Thoracic aorta (tissue), 2 donors: ENCODE results near the gene S100A2. TPM values are rescaled to one million over a fixed set of nuclear protein-coding genes. Genes with fewer than 3 reads are reported as not detected.
"Not testable (repeated sequence)": the region's sequence is repeated elsewhere in the genome, so short reads cannot be mapped to it uniquely, and the experiment has no call there.

Experiments used
- ATAC-seq: fragments of 150-250 bp; one replicate; pipeline ENCODE4 v1.8.0; 2017; ENCODE audit warnings: low read depth; ENCODE audit not compliant: insufficient number of reproducible peaks, low FRiP score
- DNase-seq: peaks from one replicate; pipeline ENCODE4 v3.0.0-alpha.2; 2020; ENCODE audit warnings: low spot score
- H3K27ac ChIP-seq, 2 donors: fragments of 200-600 bp; sonication (generic); 1 replicate in 1 of 2; 2 replicates in 1 of 2; pipeline ENCODE4 v1.5.1; 2016; ENCODE audit warnings: mild to moderate bottlenecking in 2 of 2, moderate library complexity in 2 of 2
- H3K27me3 ChIP-seq: fragments of 200-600 bp; sonication (generic); replicated peaks from 2 replicates; pipeline ENCODE4 v1.6.0; 2016; ENCODE audit warnings: mild to moderate bottlenecking; ENCODE audit not compliant: insufficient read depth
- H3K36me3 ChIP-seq: fragments of 200-600 bp; sonication (generic); one replicate; pipeline ENCODE4 v1.5.1; 2016
- H3K4me1 ChIP-seq, 2 donors: fragments of 200-600 bp; sonication (generic); 1 replicate in 1 of 2; 2 replicates in 1 of 2; pipeline versions ENCODE4 v1.5.1 to v1.6.0; 2016; ENCODE audit warnings: low read depth in 2 of 2, mild to moderate bottlenecking in 1 of 2; ENCODE audit not compliant: control insufficient read depth in 1 of 2
- H3K4me3 ChIP-seq: fragments of 200-600 bp; sonication (generic); 2 replicates; pipeline ENCODE4 v1.5.1; 2016; ENCODE audit warnings: mild to moderate bottlenecking
- H3K9me3 ChIP-seq: fragments of 200-600 bp; sonication (generic); 2 replicates; pipeline ENCODE4 v1.5.1; 2016
- total RNA-seq, 2 donors: library from RNA; depleted of rRNA; stranded (reverse); fragments of >200 nt; gene quantifications; one replicate each; pipeline versions ENCODE4 v1.1.0 to v1.2.3, GENCODE V29; 2016
- TF ChIP-seq, protein P1 (sequence below): fragments of 200-600 bp; sonication (generic); IDR thresholded peaks from one replicate; pipeline ENCODE4 v1.5.1; 2019; ENCODE audit warnings: antibody characterized with exemption

S100A2 gene
- total RNA-seq, 2 donors from 2014 or later, result 1.1 to 2.9 TPM

GRCh38 chr1:153526132-153526543 is 39.5 kb downstream of the S100A2 start:
- TF ChIP-seq, protein P1, sequence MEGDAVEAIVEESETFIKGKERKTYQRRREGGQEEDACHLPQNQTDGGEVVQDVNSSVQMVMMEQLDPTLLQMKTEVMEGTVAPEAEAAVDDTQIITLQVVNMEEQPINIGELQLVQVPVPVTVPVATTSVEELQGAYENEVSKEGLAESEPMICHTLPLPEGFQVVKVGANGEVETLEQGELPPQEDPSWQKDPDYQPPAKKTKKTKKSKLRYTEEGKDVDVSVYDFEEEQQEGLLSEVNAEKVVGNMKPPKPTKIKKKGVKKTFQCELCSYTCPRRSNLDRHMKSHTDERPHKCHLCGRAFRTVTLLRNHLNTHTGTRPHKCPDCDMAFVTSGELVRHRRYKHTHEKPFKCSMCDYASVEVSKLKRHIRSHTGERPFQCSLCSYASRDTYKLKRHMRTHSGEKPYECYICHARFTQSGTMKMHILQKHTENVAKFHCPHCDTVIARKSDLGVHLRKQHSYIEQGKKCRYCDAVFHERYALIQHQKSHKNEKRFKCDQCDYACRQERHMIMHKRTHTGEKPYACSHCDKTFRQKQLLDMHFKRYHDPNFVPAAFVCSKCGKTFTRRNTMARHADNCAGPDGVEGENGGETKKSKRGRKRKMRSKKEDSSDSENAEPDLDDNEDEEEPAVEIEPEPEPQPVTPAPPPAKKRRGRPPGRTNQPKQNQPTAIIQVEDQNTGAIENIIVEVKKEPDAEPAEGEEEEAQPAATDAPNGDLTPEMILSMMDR, result no peak
- Histone ChIP-seq H3K4me1 (peaks cover 7 to 21% of the 10 kb centered on the region in 2 donors), H3K27ac (no peak overlapping the region), H3K4me3 (no peak overlapping the region), H3K9me3 (no peaks in the 10 kb centered on the region), H3K36me3 (no peaks in the 10 kb centered on the region), H3K27me3 (no peaks in the 10 kb centered on the region)
- no peak for ATAC-seq
- no peak for DNase-seq

DNA sequence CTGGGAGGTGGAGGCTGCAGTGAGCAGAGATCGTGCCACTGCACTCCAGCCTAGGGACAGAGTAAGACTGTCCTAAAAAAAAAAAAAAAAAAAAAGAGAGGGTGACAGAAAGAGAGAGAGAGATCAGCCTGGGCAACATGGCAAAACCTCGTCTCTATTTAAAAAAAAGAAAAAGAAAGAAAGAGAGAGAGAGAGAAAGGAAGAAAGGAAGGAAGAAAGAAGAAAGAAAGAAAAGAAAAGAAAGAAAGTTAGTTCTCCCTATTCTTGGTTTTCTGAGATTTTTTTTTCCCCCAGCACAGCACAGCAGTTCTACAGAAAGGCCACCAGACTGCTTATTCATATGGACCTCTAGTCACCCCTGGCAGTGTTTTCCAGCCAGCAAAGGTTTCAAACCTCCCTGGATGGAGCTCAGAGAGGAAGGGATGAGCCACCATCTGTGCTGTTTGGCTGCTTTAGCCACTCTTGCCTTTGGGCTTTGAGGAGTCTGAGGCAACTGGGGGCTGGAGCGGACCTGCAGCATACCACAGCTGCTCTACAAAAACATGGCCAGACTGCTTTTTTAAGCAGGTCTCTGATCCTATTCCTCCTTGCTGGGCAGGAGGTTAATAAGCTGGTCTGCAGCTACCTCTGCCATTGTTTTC is 40.4 kb downstream of the S100A2 start:
- TF ChIP-seq, protein P1, result no peak
- H3K4me1 ChIP-seq, result peaks cover 7 to 15% of the 10 kb centered on the region in 2 donors
- DNase-seq (no peak), ATAC-seq (no peak)
- H3K9me3 ChIP-seq, result no peaks in the 10 kb centered on the region
- H3K27ac ChIP-seq, result peak overlapping the region in 1 of 2 donors; percentile 57
- H3K27me3 ChIP-seq, result no peaks in the 10 kb centered on the region
- H3K36me3 ChIP-seq, result no peaks in the 10 kb centered on the region
- H3K4me3 ChIP-seq, result no peak overlapping the region

GRCh38 chr1:153522353-153523048 is 43.1 kb downstream of the S100A2 start:
- not testable (repeated sequence) for H3K36me3 ChIP-seq, H3K27me3 ChIP-seq, H3K9me3 ChIP-seq, DNase-seq, ATAC-seq, H3K4me3 ChIP-seq, H3K27ac ChIP-seq
- peaks cover 11 to 21% of the 10 kb centered on the region in 2 donors for H3K4me1 ChIP-seq

DNA sequence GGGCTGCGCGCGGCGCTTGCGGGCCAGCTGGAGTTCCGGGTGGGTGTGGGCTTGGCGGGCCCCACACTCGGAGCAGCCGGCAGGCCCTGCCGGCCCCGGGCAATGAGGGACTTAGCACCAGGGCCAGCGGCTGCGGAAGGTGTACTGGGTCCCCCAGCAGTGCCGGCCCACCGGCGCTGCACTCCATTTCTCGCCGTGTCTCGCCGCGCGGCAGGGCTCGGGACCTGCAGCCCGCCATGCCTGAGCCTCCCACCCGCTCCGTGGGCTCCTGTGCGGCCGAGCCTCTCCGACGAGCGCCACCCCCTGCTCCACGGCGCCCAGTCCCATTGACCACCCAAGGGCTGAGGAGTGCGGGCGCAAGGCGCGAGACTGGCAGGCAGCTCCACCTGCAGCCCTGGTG is 43.8 kb downstream of the S100A2 start:
- DNase-seq, H3K36me3 ChIP-seq, H3K27ac ChIP-seq, H3K4me3 ChIP-seq, ATAC-seq, H3K27me3 ChIP-seq, H3K9me3 ChIP-seq: not testable (repeated sequence)
- peaks cover 11 to 14% of the 10 kb centered on the region in 2 donors for H3K4me1 ChIP-seq

DNA sequence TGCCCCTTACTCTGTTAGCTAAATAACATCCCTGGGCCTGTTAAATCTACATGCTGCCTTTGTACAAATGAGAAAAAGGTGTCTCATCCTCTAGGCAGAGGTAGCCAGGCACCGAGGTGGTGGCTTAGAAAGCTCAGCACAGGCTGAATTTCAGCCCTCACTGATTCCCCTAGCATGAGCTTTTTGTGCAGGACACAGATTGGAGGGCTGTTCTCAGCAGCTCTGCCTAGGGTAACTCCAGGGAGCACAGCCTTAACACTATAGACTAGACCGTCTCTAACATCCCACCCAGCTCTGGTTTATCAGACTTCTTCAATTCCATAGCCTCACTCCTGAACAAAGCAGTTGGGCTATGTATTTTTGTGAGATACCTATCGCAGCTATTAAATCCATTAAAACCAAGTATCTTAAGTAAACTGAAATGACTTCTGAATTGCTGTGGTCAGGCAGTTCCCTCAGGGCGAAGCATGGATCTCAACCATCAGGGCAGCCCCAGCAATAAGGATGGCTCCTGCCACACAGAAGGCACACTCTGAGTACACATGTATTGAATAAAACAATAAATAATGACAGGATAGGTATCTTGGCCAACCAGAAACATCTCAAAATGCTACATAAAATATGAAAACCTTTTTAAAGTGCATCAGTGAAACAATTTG is 44.7 kb downstream of the S100A2 start:
- Histone ChIP-seq H3K9me3 (no peaks in the 10 kb centered on the region), H3K36me3 (no peaks in the 10 kb centered on the region), H3K27me3 (no peaks in the 10 kb centered on the region), H3K4me1 (peaks cover 11 to 14% of the 10 kb centered on the region in 2 donors), H3K27ac (no peak overlapping the region), H3K4me3 (no peak overlapping the region)
- TF ChIP-seq, protein P1, result no peak
- DNase-seq, result no peak
- ATAC-seq, result no peak

- not testable (repeated sequence) for H3K36me3 ChIP-seq, ATAC-seq, DNase-seq, H3K9me3 ChIP-seq, H3K27ac ChIP-seq, H3K27me3 ChIP-seq, H3K4me3 ChIP-seq
- H3K4me1 ChIP-seq, result peaks cover 7 to 12% of the 10 kb centered on the region in 2 donors
Observed at GRCh38 chr1:153520137-153520691, 45.4 kb downstream of the S100A2 start.
